ENCODE measurements around the gene DPAGT1. TPM values are rescaled to one million over a fixed set of nuclear protein-coding genes. Genes with fewer than 3 reads are reported as not detected.
"Not testable (repeated sequence)": the region's sequence is repeated elsewhere in the genome, so short reads cannot be mapped to it uniquely, and the experiment has no call there.

Gene DPAGT1
- polyA plus RNA-seq, 3 donors, result 55.6 to 68.1 (median 67.4) TPM

- no peak for DNase-seq
These were observed 17.3 kb upstream of the DPAGT1 start for GRCh38 chr11:119118946-119119345.

DNA sequence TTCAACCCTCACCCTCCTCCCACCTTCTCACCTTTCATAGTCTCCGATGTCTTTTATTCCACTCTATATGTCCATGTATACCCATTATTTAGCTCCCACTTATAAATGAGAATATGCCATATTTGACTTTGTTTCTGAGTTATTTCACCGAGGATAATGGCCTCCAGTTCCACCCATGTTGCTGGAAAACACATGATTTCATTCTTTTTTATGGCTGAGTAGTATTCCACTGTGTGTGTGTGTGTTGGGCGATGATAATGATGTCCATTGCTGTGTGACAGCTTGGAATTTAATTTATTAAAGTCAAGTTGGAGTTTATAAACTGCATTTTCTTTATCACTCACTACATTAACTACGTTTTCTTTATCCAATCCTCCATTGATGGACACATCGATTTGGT lies 16.6 kb upstream of the DPAGT1 start:
- DNase-seq, result no peak

DNA sequence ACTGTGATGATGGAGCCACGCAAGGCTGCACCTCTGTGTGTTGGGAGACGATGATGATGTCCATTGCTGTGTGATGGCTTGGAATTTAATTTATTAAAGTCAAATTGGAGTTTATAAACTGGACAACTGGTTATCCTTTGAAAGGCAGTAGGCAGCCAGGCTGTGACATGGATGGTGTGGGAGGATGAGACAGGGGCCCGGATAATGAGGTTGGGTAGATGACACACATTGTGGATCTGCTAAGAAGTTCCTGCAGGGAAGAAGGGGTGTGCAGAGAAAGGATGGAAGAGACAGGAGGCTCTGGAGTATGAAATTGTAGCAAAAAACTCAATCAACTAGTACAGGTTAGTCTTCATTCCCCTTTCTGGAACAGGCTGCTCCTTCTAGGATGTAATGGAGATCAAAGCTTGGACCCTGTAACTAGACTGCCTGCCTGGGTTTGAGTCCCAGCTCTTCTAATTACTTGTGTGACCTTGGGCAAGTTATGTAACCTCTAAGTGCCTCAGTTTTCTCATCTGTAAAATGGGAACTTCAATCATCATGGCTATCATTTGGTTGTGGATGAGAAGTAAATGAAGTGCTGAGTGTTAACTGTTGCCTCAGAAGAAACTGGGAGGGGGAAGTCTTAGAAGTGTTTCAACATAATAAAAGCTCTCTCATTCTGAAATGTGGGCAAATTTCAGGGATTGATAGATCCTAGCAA lies 15.5 kb upstream of the DPAGT1 start:
- DNase-seq, result no peak

GRCh38 chr11:119116601-119117000 lies 14.9 kb upstream of the DPAGT1 start:
- no peak for DNase-seq

- DNase-seq, result no peak
These were observed 14.6 kb upstream of the DPAGT1 start for GRCh38 chr11:119116235-119116594.

GRCh38 chr11:119115484-119116234 lies 14.0 kb upstream of the DPAGT1 start:
- DNase-seq, result no peak

DNA sequence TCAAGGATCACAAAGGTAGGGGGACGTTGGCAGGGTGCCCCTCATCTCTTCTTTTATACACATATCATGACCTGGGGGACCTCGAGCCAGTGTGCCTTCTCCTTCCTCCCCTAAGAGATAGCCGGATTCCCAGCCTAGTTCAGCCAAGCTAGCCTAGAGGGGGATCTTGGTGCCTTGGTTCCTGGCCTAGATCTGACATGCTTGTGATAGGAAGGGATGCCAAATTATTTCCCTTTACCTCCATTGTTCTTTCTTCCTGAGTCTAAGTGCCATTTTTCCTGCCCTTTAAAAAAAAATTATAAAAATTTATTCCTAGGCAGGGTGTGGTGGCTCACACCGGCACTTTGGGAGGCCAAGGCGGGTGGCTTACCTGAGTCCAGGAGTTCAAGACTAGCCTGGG lies 12.7 kb upstream of the DPAGT1 start:
- no peak for DNase-seq

DNA sequence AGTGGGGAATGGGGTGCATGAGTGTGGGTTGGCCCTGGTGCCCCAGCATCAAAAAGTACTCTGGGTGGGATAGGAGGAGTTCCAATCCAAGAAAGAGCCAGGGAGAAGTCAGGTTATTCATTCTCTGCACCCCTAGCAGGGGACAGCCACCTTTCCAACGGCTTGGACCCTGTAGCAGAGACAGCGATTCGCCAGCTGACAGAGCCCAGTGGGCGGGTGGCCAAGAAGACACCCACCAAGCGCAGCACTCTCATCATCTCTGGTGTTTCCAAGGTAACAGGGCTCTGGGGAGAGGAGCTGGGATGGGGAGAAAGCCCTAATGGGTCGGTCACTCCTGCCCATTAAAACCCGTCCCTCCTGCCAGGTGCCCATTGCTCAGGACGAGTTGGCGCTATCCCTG lies 12.1 kb upstream of the DPAGT1 start:
- no peak for DNase-seq

DNA sequence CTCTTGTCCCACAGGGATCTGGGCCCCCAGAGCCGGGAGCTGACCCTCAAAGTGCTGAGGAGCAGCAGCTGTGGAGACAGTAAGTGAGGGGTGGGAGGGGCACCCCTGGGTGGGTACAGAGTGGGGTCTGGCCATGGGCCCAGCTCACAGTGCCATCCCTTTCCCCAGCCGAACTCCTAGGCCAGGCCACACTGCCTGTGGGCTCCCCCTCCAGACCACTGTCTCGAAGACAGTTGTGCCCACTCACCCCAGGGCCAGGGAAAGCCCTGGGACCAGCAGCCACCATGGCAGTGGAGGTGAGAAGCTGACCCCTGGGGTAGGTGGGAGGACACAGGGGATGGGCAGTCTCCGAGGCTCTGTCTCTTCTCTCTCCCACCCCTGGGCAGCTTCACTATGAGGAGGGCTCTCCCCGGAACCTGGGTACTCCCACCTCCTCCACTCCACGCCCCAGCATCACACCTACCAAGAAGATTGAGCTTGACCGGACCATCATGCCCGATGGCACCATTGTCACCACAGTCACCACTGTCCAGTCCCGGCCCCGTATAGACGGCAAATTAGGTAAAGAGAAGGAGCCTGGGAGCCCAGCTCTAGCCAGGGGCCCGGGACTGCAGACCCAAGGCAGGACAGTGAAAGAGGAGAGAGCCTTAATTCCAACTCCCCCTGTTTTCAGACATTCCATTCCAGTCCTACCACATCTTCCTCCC lies 10.8 kb upstream of the DPAGT1 start:
- no peak for DNase-seq

DNA sequence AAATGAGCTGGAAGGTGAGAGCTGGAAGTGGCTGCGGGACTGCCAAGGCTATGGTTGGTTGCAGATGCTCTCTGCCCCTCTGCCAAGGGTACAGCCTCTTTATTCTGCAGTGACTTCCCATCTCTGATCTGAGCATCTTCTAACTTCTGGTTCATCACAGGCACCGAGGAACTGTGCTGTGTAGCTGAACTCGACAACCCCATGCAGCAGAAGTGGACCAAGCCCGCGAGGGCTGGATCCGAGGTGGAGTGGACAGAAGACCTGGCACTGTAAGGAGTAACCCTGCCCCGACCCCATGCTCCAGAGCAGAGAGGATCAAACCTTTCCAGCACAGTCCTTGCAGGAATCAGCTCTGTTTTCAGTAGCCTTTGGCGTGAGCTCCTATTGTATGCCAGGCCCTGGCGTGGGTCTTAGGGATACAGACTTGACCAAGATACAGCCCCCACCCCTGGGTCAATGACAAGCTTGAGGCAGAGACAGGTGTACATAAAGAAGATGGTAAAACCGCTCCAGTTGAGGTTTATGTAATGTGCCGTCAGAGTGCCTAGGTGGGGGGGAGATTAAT lies 9.8 kb upstream of the DPAGT1 start:
- DNase-seq, result no peak

- no peak for DNase-seq
These were observed 8.8 kb upstream of the DPAGT1 start for GRCh38 chr11:119110439-119110838.

DNA sequence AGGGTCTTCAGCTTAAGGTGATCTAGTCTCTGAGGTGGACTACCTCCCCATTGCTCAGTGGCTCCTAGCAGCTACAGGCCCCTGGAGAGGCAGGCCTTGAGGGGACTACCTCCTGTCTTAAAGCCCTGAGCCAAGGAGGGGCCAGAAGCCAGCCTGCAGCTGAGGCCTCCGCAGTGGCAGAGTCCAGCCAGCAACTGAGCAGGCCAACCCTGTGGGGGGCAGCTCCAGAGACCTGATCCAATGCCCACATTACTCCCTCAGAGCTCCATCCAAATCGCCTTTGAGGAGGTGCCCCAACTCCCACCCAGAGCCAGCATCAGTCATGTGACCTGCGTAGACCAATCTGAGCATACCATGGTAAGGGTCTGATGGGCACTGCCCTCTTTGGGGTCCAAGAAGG lies 8.2 kb upstream of the DPAGT1 start:
- no peak for DNase-seq

GRCh38 chr11:119108857-119109221 lies 7.2 kb upstream of the DPAGT1 start:
- DNase-seq, result no peak

DNA sequence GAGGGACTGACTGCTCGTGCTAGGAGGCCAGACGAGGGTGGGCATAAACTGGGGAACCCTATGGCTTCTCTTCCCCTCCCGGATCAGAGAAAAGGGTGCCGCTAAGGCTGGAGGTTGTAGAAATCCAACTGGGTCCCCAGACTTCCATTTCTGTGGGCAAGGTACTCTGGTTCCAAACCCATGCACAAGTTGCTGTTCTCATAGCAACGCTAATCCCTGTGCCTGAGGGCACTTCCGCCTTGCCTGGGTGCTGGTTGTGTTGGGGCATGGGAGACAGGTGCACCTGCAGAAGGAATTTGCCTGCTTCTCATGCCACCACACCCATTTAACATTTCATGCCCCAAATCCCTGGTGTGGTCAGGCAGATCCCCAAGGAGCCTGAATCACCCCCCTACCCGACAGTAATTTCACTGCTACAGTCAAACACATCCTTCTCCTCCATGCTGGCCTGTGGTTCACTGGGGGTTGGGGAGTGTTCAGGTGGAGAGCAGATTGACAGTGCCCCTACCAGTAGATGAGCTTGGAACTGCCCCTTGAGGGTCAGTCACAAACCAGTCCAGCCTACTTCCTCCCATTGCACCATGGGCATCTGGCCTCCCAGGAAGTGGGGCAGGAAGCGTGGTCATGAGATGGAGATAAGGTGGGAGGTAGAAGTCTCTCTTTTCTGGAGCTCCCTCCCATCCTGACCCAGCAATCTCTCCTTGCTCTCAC lies 6.6 kb upstream of the DPAGT1 start:
- DNase-seq, result no peak

DNA sequence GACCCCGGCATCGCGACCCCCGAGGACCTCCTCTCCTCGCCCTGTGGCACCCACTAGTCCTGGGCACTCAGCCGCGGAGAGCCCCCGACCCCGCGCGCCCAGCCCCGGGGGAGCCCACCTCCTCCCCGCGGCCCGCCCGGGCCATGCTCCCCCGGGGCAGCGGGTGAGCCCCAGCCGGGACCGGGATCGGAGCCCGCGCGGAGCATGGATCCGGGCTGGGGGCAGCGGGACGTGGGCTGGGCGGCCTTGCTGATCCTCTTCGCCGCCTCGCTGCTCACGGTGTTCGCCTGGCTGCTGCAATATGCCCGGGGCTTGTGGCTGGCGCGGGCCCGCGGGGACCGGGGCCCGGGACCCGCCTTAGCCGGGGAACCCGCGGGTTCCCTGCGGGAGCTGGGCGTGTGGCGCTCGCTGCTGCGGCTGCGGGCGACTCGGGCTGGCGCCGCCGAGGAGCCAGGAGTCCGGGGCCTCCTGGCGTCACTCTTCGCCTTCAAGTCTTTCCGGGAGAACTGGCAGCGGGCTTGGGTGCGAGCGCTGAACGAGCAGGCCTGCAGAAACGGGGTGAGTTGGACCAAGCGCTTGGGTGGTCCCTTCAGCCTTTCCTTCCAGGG lies 6.0 kb upstream of the DPAGT1 start:
- no peak for DNase-seq

- peak; percentile 89 for DNase-seq
These were observed 5.2 kb upstream of the DPAGT1 start, which contains the start of gene C2CD2L for GRCh38 chr11:119106564-119107537. Gene C2CD2L, plus strand, starts transcription at chr11:119107344. Its CDS starts 398 bp downstream, at chr11:119107742.

- no peak for DNase-seq
These were observed 2.1 kb upstream of the DPAGT1 start for GRCh38 chr11:119103793-119104192.

DNA sequence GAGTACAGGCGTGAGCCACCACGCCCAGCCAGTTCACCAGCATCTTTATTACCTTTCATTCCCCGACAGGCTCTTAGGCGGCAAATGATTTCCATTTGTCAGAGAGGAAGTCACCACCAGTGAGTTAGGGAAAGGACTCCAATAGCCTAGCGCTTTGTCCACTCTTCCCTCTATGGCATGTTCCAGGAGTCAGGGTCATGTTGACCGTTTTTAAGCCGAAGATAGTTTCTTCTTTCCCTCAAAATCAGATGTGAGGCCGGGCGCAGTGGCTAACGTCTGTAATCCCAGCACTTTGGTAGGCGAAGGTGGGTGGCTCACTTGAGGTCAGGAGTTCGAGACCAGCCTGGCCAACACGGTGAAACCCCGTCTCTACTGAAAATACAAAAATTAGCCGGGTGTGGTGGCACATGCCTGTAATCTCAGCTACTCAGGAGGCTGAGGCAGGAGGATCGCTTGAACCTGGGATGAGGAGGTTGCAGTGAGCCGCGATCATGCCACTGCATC lies 1.6 kb upstream of the DPAGT1 start:
- not testable (repeated sequence) for DNase-seq

GRCh38 chr11:119100994-119101758 lies 477 bp downstream of the DPAGT1 start:
- DNase-seq, result no peak
